ENCODE data around the gene TEX53.

The TEX53 gene

DNA sequence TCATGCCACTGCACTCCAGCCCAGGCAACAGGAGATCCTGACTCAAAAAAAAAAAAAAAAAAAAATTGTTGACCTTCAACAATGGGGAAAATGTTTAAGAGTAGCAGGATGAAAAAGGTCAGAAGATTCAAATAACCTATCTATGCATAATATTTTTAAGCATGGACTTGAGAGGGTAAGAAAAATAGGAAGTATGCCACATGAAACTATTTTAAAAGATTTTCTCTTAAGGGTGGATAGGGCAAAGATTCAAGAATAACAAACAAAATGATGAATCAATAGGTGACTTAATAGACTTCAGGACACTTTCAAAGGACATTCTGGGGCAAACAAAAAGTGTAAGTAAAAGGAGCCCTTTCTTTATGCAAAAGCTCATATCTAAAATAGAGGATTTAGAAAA lies 21.2 kb upstream of the TEX53 start:
- no peak for DNase-seq

DNA sequence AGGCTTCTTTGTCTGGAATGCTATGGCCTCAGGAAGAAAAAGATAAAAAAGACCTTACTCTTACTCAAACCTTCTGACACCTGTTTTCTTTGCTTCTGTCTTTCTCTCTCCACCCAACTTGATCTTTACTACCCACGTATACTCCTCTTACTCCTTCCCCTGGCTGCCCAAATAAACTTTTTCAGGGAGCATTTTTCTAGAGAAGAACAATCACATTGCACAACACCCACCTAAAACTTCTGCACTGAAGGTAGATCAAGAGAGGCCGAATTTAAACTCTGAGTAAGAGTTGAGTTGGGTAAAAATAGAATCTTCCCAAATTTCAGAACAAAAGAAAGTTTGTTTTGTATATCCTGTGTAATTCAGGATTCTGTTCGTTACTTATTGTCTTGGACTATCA lies 20.5 kb upstream of the TEX53 start:
- no peak for DNase-seq

DNA sequence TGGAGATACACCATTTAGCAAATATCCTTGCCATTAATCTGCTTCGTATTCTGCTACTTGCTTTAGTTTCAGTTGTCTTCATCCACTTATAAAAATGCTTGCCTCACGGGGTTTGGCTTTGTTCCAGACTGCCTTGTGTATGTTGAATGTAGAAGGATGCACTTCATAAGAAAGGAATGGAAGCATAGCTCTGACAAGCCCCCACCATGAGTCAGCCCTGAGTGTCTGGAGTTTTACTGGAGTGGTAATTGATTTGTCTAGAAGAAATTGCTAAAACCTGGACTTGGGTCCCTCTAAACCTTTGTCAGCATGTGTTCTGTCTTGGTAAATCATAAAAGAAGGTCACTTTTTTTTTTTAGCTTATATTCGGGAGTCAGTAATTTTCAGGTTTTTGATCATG lies 19.8 kb upstream of the TEX53 start:
- DNase-seq, result peak; percentile 92

DNA sequence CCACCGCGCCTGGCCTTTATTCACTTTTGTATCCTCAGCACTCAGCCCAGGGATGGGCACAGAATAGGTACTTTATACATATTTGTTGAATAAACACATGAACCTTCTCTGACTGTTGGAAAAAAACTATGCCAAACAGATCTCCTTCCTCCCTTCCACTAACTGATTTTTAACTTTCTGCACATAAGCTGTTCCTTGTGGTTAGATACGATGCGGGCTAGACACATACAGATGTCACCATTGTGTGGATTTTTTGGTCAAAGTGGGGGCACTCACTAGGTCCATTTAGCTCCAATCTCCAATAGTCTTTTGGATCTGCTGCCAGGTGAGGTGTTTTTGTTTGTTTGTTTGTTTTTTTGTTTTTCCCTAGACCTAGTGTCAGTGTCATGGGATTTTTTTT lies 19.3 kb upstream of the TEX53 start:
- DNase-seq, result peak; percentile 59

DNA sequence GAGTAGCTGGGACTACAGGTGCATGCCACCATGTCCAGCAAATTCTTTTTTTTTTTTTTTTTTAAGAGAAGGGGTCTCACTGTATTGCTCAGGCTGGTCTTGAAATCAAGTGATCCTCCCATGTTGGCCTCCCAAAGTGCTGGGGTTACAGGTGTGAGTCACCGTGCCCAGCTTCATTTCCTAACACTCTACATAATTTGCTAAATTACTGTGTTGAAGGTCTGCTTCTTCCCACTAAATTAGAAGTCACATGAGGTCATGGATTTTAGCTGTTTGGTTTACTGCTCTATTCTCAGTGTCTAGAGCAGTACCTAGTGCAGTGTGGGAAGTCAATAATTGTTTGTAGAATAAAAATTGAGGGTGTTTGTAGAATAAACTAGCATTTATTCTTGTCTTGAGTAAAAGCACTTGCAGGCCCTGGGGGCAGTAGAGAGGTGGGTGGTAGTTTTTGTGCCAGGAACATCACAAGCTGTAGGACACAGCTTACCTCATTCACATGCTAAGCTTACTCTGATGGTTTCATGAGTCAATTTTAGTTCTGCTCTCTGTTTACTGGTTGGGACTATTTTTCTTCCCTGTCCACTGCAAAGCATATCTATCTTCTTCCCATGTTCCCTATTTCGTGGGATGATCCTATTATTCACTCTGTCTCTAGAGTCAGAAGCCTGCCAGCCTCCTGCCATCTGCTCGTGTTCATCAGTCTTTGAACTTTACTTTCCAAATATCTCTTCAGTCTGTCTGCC lies 17.4 kb upstream of the TEX53 start:
- no peak for DNase-seq

DNA sequence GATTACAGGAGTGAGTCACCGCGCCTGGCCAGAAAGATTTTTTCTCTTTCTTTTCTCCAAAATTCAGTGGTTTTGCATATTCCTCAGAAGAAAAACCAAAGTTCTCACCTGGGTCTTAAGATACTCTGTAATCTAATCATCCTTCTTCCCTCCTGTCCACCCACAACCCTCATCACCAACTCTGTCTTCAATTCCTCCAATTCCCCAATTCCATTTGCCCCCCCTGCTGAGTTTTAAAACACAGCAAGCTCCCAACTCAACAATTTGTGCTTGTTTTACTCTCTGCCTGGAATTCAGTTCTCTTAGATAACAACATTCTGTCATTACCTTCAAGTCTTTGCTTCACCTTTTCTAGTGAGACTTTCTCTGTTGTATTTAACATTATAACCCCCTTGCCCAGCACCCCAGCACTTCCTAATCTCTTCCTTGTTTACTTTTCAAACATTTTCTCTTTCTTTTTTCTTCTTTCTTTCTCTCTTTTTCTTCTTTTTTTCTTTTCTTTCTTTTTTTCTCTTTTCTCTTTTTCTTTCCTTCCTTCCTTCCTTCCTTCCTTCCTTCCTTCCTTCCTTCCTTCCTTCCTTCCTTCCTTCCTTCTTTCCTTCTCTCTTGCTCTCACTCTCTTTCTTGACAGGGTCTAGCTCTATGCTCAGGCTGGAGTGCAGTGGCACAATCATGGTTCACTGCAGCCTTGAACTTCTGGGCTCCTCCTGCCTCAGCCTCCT lies 16.6 kb upstream of the TEX53 start:
- no peak for DNase-seq

DNA sequence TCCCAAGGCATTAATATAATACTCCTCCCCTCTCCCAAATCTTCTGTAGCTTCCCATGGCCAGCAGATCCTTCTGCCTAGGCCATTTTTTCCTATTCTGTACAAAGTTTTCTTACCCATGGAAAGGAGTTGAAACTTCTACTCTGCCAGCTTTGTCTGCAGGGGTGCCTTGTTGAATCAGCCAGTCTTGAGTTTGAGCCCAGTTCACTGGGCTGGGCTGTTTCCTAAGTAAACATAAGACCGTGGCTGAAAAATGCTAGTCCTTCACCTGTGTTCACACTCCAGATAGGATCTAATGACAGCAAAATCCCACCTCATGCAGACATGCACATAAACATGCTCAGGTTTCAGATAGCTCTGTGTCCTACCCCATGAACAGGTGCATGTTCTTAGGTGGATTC lies 14.0 kb upstream of the TEX53 start:
- no peak for DNase-seq

DNA sequence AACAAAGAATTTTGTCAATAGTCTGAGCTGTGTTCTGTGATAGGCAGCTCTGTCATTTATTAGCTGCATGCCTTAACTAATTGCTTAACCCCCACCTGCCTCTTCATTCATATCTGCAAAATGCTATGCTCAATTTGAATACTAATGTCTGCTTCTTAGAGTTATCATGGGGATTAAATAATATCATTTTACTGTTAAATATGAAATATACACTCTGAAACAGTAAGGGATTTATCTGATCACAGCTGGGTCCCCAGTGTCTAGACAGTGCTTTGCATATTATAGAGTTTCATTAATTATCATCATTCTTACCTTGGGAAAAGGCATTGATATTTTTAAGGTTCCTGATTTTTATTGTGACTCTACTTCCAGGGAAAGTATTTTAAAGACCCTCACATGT lies 12.4 kb upstream of the TEX53 start:
- no peak for DNase-seq

DNA sequence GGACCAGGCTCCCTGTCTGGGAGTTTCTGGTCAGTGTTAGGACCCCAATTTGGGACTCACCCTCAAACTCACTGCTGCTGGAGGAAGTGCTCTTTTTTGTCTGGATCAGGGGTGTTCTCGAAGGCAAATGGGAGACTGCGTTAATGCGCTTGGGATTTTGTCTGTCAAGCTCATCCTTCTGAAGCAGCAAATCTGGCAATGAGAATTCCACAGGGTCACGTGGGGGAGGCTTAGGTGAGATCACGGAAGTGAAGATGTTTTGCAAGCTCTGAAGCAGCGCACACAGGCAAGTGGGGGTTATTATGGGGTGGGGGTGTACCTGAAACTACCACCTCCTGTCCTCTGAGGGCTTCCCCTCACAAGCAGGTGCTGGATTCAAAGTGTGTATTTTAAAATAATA lies 10.5 kb upstream of the TEX53 start:
- DNase-seq, result no peak

DNA sequence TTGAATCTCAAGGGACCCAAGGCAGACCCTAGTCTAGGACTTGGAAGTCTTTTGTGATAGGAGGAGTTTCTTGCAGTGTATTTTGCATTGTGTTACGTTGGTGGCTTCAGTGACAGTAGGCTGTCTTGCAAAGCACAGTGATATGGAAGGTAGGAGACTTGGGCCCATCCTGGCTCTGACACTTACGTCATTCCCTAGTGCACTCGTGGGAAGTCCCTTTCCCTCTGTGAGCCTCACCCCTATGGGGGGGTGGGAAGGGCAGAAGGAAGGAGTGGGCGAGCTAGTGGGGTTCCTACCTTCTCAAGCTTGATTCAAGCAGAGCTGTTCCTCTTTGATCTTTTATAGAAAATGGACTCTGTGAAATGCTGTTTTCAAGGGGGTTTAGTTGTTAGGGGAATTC lies 9.2 kb upstream of the TEX53 start:
- no peak for DNase-seq

DNA sequence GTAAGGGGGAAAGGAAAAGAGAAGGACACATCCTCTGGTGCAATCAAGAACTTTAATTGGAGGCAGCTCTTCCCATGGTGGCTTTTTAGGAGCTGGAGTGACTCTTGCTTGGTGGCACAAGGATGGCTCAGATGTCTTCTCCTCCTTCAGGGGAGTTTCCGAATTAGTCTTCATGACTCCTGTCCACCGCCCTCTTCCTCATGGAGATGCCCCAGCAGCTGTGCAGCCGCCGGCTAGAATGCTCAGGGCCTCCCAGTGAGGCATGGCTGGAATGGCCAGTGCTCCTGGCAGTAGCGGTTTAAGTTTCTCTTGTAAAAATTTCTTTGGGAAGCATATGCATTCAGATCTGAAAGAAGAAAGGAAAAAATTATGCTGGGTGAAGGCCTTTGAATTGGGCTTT lies 8.8 kb upstream of the TEX53 start:
- no peak for DNase-seq

DNA sequence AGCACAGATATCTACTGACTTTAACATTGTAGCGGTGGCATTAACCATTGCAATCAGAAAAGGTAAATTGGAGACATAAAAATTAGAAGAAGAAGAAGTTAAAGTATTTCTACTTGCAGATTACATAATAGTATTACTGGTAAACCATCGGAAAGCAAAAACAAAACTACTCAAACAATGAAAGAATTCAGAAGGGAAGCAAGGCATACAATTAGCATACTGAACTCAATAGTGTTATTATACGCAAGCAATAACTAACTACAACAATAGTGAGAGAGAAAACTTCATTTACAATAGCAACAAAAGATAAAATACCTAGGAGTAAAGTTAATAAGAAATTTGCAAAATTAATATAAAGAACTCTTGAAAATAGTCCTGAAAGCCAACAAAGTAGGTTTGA lies 6.6 kb upstream of the TEX53 start:
- DNase-seq, result no peak

DNA sequence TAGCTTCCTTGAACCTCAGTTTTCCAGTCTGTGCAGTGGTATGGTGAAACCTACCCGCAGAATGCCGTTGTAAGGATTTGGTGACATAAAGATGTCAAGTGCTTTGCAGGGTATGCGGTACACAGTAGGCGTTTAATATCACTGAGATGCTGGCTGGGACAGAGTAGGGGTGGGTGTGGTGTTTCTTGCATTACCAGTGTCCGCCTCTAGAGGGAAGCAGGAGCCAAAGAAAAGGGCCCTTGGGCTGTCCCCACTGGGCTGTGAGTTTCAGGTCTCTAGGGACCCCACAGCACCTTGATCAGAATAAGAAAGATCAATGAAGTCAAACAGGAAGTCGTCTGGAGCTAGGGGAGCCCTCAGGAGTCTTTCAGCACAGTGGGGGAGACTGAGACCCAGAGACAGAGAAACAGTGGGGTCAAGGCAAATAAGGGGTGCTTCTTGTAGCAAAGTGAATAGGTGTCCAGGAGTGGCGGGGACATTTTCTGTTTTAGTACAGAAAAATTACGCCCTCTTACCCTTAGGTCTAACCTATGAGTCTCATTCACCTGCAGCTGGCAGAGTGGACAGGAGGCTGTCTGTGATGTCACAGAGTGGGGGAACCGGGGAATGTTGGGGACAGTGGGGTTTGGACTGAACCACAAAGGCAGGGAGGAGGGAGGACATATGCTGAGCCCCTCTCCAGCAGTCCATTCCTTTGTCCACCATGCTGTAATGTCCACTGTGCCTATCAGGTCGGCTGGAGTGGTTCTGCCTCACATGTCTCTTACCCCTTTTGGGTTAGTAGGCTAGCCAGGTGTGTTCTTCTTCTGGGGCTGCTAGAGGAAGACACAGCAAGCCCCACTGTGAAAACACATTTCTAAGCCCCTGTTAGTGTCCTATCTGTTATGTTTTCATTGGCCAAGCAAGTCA lies 4.7 kb upstream of the TEX53 start:
- DNase-seq, result peak; percentile 70

DNA sequence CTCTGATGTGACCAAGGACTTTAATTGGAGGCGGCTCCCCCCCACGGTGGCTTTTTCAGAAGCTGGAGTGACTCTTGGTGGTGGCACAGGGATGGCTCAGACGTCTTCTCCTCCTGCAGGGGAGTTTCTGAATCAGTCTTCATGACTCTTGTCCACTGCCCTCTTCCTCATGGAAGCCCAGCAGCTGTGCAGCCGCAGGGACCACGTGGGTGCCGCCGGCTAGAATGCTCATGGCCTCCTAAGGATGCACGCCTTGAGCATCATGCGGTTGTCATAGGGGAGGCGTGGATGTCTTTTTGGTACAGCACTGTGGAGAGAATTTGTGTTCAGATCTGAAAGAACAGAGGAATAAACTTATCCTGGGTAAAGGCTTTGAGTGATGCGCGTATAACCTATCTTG lies 1.3 kb downstream of the TEX53 start:
- no peak for DNase-seq

DNA sequence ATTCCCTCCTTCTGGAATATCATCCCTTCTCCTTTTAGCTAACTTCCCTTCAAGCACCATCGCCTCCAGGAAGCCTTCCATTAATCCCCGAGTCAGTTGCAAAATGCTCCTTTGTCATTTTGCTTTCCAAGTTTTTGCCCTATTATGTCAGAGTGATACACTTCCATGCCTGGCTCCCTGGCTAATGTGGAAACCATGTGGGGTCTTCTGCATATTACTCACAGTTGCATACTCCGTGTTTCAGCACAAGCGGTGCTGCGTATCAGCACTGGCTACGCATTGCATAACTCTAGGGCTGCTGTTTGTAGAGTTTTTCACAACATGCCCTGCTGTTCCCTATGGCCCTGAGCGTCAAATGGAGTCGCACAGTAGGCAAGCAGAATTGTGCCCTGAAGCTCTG lies 1.9 kb downstream of the TEX53 start:
- DNase-seq, result no peak

DNA sequence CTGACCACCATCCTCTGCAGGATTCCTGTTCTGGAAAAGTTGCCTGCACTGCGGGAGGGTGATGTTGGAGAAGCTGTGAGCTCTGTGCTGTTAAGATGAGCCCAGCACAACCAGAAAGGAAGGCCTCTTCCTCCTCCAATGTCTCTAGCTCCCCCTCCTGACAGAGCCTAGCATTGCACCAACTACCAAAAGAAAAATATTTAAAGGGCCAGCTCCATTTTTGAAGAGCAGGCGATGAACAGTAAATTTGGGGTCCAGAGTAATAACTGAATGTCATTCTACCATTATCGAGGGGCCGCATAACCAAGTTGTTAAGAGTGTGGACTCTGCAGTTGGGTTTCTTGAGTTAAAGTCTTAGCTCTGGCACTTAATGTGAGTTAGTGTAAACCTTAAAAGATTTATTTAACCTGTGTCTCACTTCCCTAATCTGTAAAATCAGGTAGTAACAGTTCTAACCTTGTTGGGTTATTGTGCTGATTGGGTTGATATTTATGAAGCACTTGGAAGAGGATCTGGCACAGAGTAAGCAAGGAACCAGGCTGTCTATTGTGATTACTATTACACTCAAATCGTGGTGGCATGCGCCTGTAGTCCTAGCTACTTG lies 3.9 kb downstream of the TEX53 start:
- DNase-seq, result peak; percentile 92

DNA sequence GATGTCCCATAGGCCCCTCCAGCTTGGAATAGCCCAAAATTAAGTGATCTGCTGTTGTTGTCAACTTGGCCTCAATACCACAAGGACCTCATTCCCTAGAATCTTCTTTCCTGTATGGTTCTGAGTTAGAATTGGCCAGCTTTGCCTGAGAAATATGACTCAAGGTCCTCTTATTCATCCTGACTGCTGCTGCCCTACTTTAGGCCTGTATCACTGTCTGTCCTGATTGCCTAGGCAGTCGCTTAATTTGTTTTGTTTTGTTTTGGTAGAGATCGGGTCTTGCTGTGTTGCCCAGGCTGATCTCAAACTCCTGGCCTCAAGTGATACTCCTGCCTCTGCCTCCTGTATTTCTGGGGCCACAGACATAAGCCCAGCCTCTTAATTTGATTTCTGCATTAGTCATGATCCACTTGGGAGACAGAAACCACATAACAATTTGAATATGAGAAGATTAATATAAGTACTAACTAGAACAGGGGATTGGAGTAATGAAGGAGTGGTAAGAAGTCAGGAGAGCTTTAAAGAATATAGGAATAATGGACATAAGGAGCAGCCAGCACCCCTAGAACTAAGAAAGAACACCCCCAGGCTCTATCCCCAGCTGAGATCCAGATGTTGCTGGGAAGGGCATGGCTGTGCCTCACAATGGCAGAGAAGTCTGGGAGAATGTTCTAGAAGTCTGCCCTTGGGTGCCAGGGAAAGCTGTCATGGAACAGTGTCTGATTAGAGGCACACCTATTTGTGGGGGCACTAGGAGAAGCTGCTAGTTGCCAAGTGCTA lies 4.6 kb downstream of the TEX53 start:
- no peak for DNase-seq

DNA sequence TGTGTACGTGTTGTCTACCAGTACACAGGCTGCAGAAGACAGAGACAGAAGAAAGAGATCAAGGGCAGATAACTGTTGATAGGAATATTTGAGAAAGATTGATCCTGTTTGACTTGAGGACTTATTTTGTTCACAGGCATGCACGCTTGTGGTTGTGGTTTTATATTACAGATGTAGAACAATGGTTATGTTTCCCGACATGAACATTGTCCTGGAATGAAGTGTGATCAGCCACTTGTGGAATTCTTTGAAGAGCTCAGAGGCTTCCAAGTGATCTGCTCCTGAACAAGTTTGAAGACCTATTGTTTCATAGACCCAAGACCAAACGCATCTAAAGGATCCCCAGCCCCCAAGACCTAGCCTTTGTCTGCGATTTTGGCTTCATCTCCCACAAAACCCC lies 13.7 kb downstream of the TEX53 start:
- DNase-seq, result no peak

DNA sequence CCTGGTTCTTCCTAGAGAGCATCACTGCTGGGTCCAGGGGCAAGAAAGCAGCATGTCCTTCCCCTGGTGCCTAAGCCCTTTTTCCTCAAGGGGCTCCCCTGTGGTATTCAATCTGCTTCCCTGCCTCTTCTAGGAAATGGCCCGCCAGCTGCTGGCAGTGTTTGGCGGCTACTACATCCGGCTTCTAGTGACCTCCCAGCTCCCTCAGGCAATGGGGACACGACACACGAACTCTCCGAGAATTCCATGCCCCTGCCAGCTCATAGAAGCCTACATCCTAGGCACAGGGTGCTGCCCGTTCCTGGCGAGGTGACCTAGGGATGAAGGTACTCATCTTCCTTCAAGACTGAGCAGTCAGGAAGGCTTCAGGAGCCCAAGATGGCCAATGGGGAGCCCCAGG lies 14.6 kb downstream of the TEX53 start:
- DNase-seq, result no peak

DNA sequence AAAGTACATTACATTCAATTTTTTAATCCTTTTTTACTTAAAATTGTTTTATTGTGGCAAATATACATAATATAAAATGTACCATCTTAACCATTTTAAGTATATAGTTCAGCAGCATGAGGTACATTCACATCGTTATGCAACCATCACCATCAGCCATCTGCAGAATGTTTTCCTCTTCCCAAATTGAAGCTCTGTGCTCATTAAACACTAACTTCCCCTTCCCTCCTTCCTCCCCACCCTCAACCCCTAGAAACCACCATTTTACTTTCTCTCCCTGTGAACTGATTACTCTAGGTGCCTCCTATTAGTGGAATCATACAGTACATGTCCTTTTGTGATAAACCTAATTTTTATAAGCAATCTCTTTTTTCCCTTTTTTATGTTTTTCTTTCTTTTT lies 15.6 kb downstream of the TEX53 start:
- peak; percentile 57 for DNase-seq

DNA sequence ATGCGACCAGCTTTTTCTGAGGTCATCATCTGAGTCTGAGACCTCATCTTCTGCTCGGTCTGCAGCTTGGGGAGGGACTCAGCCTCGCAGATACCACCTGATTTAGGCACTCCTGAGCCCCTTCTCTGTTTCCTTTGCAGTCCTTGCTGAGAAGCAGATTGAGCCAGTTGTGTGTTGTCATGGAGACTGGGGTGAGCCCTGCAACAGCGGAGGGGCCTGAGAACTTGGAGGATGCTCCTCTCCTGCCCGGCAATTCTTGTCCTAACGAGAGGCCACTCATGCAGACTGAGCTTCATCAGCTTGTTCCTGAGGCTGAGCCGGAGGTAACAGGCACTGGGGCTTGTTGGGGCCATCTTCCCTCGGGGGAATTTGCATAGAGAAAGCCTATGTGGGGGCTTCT lies 19.2 kb downstream of the TEX53 start:
- DNase-seq, result no peak

DNA sequence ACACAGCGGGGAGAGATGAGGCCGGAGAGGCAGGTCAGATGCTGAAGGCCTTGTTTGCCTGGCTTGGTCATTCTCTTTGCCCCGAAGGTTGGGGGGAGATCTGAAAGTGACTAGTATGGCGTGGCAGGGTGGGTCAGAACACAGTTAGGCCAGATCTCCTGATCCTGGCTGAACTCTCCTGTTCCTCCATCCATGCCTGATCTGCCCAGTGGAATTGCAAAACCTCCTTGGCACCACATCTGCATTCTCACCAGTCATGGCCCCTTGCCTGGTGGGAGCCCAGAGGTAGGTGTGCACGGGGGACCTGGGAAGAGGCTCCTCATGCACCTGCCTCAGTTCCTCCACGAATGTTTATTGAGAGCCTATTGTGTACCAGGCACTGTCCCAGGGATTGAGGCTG lies 23.2 kb downstream of the TEX53 start:
- no peak for DNase-seq
